Stimulated activated CD4-positive, alpha-beta T cell treated with anti-CD3 and anti-CD28 coated beads, Interleukin-12 subunit alpha, Interleukin-12 subunit beta, amount 100 ng/mL, for 24 hours (primary cell): ENCODE results near the gene DIS3L2.
"Not testable (repeated sequence)": the region's sequence is repeated elsewhere in the genome, so short reads cannot be mapped to it uniquely, and the experiment has no call there.

ENCODE experiments used
- DNase-seq, 2 experiments: peaks; one replicate each; pipeline ENCODE4 v3.0.0-alpha.2; 2020; ENCODE audit warnings: low read depth in 2 of 2

Gene DIS3L2

DNA sequence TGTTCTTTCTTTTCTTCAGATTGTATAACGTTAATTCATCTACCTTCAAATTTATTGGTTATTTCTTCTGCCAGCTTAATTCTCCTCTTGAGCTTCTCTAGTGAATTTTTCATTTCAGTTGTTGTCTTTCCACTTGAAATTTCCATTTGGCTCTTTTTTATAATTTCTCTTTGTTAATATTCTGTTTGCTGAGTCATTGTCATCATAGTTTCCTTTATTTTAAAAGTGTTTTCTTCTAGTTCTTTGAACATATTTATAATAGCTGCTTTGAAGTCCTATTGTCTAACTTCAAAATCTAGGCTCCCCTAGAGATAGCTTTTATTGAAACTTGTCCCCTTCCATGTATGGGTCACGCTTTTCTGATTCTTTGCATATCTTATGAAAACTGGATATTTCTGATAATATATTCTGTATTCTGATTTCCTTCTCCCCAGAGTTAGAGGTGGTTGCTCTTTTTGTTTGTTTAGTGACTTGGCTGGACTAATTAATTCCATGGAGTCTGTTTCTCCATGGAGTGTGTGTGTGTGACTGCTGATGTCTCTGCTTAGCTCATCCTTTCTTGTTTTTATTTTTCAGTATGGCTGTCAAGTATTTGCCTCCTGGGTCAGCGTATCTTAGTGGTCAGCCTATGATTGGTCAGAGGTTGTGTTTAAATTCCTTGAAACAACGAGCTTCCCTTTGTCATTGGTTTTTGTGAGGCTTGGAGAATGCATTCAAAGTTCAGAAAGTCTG is 47.6 kb downstream of the DIS3L2 start:
- no peak for DNase-seq

DNA sequence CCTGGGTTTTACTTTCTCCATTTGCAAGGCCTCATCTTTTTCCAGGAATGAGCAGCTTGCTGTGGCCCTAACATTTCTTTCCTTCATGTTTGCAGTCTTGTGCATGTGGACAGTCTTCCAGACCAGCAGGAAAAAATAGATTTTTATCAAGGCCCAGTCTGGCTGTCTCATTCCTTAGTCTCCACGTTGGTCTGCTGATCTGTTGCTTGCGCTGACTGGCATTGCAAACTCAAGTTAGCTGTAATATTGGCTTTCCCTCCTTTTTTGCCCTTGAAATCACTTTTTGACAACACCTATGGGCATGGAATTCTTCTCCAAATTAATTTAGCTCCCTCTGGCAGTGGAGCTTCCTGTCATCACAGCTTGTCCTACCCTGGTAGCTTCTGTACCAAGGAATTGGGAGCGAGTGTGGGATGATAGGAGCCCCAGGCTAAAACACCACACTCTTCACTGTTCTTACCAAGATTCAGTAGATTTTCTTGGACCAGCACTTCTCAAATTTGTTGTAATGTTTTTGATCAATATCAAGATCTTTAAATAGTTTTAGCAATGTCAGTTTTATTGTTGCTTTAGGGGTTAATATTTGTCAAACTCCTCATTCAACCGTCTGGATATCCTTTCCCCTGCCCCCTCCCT is 48.2 kb downstream of the DIS3L2 start:
- no peak for DNase-seq

DNA sequence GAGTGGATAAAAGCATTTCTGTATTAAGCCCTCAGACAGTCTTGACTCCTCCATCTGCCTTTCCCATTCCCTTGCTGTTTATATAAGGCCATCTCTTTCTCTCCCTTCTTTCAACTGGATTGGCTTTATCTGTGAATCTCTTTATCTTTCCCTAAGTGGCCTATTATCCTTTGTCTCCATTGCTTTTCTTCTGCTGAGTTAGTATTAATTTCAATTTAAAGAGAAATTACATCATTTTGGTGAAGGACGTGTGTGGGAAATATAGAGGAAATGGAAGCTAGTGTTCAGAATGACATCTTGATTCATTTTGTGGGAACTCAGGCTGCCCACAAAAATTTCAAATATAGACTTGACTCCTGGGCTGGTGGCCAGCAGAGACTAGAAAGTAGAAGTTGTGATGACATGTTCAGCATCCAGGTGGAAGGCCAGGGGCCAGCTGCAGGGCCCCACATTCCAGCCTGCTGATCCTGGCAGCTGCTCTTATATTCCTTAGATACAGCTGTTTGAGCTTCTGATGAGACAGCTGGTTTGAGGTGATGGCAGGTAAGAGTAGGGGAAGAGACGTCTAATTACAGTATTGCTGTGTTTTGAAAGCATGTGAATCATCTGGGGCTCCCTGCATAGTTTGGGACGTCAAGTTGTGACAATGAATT is 52.3 kb downstream of the DIS3L2 start:
- no peak for DNase-seq

DNA sequence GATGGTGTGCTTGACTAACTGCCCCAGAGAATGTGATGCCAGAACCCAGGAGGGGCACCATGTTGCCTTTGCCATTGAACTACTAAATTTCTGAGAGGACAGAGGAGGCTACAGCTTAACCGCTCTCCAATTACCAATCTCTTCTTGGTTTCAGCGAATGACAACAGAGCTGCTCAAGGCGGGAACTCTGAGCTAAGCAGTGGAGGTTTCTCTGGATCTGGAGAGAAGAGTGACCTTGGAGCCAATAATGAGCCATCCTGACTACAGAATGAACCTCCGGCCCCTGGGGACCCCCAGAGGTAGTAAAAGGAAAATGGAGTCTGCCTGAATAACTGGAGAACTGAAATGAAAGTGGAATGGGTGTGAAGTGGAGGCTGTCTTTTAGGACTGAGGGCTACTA is 53.2 kb downstream of the DIS3L2 start:
- no peak for DNase-seq

DNA sequence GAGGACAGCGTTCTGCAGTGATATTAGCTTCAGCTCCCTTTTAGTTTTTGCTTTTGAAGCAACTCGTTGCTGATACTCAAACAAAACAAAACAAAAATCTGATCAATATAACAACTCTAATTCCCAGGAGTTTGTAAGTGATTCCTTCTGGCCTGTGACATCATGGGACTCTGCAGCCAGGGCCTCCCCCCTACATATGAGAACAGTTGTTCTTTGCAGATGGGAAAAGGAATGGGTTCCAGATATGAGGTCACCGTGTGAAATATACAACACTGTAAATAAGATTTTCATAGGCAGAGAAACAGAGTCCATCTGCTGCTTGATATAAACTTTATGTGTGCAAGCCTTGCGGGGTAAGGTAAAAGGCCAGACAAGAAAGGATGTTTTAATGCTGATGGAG is 56.7 kb downstream of the DIS3L2 start:
- no peak for DNase-seq

DNA sequence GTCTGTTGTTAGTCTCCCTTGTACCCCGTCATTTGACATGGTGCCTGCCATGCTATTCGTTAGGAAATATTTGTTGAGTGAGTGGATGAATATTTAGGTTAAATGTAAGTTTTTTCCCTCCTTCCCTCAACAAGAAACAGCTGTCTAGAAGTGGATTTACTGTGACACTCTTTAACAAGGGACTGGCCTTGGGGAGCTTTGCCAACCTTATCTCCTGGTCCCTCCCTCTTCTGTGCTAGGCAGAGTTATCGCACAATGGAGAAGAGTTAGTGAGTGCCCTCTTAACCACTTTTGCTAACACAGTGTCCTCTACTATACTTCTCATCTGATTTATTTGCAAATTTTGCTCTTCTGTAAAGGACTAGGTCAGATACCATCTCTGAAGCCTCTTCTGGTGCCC is 61.2 kb downstream of the DIS3L2 start:
- no peak for DNase-seq

DNA sequence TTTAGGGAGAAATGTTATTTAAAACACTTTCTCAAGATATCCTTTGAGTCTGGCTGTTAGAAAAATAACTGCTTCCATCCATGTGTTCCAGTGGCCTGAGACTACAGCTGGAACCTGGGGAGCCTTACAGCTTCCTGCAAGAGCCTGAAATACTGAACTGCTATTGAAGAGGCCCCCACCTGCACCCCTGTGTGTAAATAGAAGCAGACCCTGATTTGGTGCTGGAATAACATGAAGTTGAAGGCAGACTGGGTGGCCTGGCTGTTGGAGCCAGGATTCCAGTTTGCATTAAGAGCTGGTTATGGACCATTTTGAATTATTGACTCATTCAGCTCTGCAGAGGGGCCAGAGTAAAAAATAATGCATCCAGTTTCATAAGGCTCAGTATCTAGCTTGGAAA is 61.9 kb downstream of the DIS3L2 start:
- DNase-seq: no peak

DNA sequence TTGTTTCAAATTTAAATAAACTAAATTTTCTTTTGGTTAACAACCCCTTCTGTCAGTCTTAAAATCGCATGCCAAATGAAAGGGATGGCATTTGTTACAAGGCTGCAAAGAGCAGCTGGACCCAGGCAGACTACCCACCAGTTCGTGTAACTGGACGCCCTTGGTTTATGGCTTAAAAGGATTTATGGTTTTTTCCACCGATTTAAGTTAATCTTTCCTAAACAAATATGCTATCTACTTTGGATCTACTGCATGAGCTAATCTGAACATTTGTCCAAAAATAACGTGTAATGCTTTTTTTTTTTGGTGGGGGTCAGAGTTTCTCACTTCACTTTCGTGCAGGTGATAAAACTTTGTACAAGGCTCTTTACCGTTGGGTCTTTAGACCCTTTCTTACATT is 62.9 kb downstream of the DIS3L2 start:
- DNase-seq: no peak

DNA sequence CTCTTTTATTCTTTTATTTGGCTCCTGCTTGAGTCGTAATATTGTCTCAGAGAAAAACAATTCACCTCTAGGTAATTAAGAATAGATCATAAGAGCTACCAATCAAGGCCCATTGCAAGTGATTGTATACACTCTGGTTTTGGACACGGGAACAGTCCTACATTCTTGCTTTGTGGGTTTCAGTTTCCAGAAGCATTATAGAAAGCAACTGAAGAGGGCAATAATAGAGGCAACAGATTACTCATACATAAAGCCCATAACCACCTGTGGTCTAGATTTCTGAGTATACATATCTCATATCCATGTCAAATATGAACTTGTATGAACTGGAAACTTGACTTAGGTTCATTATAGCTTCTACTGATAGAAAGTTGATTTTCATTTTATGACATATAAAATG is 65.4 kb downstream of the DIS3L2 start:
- no peak for DNase-seq

DNA sequence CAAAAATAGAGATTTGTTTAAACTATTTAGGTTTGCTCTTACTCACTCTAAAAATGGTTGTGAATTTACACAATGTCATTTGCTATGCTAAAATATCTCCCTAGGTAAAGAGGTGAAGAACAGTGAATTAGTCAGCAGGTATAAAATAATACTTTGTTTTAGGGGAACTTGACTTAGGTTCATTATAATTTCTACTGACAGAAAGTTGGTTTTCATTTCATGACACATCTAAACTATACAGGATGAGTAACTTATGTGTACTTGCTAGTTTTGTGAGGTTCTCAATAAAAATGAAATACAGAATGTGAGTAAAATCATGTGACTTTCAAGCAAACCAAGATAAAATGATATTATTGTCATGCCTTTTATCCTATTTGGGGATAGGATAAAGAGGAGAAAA is 66.0 kb downstream of the DIS3L2 start:
- DNase-seq: no peak

DNA sequence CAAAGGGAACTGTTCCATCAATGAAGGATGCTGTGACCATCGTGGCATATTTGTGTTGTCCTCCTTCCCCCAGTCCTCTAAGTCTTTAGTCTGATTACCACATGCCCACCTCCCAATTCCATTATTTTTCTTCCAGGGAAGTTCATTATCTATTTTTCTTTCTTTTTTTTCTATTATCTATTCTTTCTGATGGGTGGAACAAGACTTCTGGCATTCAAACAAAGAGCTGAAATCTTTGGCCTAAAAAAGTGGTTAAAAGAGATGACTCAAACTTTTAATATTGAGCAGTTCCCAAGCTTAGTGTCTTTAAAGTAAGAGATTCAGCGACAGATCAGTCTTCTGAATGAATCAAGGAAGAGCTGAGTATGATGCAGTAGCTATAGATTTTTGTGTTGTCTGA is 66.6 kb downstream of the DIS3L2 start:
- DNase-seq: no peak

DNA sequence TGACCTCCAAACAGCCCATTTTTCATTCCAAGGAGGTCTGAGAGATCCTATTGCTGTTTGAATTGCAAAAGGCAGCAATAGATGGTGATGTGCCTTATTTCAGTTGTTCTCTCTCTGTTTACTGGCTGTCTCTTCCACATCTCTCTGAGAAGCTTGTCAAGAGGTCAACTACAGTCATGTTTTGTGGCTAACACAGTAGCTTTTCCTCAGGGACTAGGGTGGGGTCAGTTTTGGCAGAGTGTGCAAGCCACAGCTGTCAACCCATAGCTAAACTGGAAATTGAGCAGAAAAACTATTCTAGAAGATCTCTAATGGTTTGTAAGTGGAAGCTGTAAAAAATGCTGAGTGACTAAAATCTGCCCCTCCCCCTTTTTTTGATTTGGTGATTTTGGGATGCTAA is 67.1 kb downstream of the DIS3L2 start:
- no peak for DNase-seq

DNA sequence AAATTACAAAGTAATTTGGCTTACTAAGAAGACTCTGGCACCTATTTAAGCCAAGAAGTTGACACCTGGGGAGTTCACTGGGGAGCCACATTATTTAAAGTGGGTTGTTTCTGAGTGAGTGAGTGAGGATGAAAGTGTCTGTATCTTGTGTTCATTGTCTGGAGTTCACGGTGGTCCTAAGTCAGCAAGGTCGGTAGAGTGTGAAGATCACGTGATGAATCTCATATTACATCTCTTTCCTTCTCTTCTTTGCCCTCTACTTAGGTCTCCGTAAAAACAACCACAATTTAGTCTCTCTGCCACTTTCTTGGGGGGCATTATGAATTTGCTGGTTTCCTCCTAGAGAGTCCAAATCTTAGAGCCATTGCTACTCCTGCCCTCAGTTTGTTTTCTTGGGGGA is 67.8 kb downstream of the DIS3L2 start:
- no peak for DNase-seq

DNA sequence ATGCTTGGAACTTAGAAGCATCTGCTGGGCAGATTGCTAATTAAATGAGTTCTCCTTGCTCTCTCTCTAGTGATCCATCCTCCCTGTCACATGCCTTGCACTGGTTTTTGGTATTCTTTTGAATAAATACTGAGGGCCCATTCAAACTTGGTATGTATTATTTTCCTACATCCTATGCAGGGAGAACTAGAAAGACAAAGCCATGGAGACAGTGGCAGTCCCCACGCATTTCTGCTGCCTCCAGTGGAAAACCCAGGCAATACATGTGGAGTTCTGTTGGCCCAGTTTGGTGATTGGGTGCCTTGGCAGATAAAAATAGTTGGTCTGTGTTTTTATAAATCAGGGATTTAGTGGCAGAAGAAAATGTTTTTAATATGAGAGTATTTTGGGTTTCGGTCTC is 68.7 kb downstream of the DIS3L2 start:
- no peak for DNase-seq

DNA sequence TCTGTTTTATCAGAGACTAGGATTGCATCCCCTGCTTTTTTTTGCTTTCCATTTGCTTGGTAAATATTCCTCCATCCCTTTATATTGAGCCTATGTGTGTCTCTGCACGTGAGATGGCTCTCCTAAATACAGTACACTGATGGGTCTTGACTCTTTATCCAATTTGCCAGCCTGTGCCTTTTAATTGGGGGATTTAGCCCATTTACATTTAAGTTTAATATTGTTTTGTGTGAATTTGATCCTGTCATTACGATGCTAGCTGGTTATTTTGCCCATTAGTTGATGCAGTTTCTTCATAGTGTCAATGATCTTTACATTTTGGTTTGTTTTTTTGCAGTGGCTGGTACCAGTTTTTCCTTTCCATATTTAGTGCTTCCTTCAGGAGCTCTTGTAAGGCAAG is 73.8 kb downstream of the DIS3L2 start:
- DNase-seq: not testable (repeated sequence)

DNA sequence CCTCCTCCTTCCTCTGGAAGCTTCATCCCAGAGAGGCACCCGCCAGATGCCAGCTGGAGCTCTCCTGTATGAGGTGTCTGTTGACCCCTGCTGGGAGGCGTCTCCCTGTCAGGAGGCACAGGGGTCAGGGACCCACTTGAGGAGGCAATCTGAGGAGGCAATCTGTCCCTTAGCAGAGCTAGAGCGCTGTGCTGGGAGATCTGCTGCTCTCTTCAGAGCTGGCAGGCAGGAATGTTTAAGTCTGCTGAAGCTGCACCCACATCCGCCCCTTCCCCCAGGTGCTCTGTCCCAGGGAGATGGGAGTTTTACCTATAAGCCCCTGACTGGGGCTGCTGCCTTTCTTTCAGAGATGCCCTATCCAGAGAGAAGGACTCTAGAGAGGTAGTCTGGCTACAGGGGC is 75.4 kb downstream of the DIS3L2 start:
- DNase-seq: not testable (repeated sequence)

DNA sequence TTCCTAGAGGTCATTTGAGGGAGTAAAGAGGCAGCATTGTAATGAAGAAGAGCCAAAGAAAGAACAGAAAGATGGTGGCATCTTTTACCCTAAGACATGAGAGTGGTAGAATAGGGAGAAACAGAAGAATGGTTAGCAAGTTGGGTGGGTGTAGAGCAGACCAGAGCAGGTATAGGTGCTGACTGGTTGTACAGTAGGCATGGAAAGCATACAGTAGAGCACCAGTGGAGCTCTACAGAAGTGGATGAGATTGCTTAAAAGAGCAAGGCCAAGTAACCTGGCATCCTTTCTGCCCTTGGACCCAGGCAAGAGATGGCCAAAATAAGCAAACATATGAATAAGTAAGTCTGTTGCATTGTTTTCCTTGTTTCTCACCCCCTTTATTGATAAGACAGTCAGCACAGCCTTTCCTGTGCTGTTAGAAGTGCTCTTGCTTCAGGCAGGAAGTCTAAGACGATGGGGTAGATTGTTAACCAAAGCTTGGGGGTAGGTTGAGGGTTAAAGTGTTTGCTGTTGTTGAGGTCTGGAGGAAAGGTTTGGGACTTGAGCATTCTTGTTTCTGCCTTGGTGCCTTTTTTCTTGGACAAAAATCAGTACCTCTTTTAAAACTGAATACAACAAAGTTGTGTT is 76.9 kb downstream of the DIS3L2 start:
- DNase-seq: no peak

DNA sequence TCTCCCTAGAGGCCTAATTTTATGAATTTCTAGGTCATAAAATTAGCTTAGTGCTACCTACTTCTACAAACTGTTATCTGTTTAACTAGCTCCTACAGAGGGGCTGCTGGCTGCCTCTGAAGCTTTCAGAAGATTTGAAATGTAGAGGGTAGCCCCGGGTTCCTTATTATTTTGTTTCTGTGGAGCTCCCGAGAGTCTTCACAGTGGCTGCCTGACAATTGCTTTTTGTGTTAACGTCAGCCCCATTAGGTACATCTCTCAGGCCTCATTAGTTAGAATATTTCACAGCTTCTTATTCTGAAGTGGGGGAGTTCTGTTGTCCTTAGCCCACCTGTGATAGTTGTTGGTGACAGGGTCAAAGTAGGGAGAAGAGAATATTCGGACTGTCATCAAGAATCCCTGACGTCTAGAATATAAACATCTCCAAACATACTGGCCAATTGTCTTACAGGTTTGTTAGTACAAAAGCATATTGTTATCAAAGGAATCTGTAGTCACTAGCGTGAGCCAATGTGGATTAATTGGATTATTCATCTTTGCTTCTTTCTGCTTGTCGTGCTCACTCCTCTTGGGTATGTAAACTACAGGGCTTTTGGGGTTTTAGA is 77.5 kb downstream of the DIS3L2 start:
- no peak for DNase-seq

DNA sequence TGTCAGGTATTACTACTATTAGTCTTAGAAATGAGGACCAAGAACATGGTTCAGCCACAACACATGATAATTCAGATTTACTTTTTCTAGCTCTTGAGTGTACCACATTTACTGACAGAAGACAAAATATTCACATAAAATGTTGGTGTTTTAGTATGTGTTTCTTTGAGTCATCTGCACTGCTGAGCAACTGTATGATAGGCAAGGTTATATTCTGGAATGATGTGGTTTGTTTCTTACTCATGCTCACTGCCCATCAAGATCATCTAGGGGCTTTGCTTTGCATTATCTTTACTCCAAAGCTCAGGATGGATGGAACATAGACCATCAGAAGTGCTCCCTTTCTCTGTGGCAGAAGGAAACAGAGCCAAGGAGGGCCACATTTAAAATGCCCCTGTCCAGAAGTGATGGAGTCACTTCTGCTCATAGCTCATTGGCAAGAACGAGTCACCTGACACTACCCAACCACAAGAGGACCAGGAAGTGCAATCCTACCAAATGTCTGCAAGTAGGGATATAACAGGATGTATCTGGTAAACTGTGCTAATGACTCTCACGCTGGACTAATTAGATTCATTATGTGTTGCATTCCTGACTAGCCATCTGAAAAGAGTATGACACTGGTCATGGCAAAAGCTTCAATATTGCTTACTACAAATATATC is 81.5 kb downstream of the DIS3L2 start:
- DNase-seq: no peak

DNA sequence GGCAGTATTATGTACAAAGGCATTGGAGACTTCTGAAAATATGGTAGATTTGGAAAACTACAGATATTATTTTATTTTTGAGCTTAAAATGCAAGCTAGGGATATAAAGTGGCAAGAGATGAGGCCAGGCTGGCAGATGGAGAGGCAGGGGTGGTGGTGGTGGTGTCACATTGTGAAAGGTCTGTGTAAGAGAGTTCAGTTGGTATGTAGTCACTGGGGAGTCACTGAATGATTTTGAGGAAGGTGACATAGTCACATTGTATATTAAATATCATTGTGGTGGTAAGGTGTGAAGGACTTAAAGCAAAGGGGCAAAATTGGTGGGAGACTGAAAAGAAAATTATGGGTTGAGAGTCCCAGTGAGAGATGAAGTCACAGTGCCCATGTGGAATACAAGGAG is 82.5 kb downstream of the DIS3L2 start:
- DNase-seq: no peak

DNA sequence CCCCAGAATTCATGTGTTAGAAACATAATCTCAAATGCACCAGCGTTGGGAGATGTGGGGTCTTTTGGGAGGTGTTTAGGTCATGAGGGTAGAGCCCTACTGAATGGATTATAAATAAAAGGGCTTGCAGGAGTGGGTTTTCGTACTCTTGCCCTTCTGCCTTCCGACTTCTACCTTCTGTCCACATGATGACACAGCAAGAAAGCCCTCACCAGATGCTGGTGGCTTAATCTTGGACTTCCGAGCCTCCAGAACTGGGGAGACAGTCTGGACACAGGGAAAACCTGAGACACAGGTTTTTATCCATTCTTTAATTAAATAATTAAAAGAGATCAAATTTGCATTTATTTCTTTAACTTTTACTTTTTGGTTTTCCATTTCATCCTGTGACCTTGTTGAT is 87.8 kb downstream of the DIS3L2 start:
- DNase-seq: no peak

DNA sequence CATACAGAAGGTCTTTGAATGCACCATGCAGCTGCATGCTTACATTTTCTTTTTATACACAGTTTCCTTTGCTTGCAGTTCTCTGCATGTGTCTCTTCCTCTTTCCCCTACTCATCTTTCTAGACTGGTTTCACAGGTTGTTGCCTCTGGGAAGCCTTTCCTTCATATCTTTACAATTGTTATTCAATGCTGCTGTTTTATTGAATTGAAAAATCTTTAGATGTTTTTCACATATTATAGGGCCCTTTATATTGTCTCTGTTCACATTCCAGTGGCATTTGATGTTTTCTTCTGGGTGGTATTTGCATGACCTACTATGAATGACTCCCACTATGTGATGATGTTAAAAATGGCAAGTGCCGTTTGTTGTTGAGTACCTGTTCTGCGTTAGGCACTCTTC is 91.1 kb downstream of the DIS3L2 start:
- DNase-seq: no peak
